NCI-H2196 treated with DMSO at 0.1 percent for 48 hours (cell line): ENCODE measurements around the gene DENND1A.
"Not testable (repeated sequence)": the region's sequence is repeated elsewhere in the genome, so short reads cannot be mapped to it uniquely, and the experiment has no call there.

Experiments
- DNase-seq: peaks from one replicate; lab custom pipeline; 2025; ENCODE audit not compliant: unreplicated experiment; lab: John Stamatoyannopoulos, UW

DENND1A gene, protein sequence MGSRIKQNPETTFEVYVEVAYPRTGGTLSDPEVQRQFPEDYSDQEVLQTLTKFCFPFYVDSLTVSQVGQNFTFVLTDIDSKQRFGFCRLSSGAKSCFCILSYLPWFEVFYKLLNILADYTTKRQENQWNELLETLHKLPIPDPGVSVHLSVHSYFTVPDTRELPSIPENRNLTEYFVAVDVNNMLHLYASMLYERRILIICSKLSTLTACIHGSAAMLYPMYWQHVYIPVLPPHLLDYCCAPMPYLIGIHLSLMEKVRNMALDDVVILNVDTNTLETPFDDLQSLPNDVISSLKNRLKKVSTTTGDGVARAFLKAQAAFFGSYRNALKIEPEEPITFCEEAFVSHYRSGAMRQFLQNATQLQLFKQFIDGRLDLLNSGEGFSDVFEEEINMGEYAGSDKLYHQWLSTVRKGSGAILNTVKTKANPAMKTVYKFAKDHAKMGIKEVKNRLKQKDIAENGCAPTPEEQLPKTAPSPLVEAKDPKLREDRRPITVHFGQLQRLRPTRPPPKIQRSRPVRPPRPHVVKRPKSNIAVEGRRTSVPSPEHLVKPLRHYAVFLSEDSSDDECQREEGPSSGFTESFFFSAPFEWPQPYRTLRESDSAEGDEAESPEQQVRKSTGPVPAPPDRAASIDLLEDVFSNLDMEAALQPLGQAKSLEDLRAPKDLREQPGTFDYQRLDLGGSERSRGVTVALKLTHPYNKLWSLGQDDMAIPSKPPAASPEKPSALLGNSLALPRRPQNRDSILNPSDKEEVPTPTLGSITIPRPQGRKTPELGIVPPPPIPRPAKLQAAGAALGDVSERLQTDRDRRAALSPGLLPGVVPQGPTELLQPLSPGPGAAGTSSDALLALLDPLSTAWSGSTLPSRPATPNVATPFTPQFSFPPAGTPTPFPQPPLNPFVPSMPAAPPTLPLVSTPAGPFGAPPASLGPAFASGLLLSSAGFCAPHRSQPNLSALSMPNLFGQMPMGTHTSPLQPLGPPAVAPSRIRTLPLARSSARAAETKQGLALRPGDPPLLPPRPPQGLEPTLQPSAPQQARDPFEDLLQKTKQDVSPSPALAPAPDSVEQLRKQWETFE

DNA sequence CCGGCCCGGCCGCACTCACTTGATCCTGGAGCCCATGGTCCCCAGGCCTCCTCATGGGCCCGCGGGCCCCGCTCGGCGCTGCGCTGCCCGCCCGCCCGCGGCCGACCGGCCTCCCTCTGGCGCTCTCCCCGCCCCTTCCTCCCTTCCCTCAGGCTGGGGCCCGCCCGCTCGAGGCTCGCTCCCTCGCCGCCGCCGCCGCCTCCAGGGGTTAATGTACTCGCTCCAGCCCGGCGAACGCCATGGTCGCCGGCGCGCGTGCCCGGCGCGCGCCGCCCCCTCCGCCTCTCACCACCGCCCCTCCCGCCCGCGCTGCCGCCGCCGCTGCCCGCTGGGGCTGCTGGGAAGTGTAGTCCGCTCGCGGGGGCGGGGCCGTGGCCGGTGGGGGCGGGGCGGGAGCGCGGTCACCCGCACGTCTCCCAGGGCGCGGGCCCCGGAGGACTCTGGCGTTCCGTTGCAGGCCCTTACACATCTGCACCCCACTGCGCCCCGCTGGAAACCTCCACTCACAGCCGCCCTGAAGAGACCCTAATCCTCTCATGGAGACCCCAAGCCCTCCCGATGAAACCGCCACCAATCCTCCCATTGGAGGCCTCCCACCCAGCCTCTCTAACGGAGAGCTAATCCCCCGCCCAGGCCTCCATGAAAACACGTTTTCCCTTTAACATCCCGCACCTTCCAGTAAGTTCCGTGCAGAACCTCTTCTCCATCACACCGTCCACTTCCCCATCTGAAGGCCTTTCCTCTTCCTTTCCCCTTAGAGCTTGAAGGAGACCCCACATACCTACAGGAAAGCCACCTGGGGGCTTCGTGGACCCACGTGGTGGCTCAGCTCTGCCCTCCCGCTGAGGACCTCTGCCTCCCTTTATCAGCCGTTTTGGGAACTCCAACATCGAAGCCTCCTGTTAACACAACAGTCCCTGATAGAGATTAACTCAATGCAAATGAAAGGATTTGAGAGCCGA is at the start of gene DENND1A:
Gene DENND1A, minus strand, starts transcription at position 257 of the 962 bp plus-strand sequence. Its CDS starts 221 bp downstream, at position 36.
- peak; percentile 76 for DNase-seq

DNA sequence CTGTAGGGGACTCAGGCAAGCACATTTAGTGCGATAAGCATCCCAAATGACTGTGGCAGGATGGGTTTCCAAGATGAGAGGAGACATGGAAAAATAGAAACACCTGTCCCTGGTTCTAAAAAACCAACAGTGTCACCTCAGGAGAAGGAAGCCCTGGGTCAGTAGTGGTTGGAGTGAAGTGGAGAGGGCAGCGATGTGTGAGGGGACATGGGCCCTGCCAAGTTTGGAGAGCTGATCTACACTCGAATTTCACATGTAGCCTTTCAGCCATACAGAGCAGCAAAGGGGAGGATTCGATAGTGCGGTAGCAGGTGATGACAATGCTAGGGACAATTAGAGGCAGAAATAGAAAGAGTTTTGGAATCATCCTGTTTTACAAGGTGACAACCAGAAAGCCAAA is 49.1 kb upstream of the DENND1A start:
- DNase-seq: no peak

DNA sequence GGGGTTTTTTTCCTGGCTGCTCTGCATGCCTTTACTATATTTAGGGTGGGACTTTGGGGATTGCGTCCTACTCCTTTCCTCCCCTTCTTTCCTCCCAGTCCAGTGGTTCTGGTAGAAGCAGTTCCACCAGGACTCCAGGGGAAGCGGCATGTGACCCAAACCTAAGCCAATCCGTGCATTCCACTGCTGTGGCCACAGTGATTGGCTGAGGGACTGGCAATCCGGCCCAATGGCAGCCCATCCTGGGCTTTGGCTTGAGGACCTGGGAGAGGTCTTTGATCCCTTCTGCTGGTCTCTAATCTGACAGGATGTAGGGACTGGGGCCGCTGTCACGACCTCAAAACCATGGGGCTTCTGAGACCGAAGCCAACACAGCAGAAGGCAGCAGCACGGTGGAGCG is 46.7 kb upstream of the DENND1A start:
- DNase-seq: not testable (repeated sequence)

DNA sequence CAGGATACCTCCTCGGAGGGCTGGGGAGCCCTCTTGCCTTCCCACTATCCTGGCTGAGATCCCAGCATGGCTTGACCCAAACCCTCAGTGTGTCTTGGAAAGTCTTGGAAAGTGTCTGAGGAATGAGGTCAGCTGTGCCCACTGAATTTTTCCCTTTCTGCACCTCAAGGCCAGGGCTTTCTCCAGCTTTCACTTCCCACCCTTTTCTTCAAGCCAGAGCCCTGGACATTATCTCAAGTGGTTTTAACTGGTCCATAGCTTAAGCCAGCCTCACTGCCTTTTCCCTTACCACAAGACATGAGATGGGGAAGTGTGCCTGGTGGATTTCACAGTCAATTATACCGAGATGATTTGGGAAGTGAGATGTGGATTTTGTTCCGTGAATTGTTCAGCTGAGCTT is 45.9 kb upstream of the DENND1A start:
- no peak for DNase-seq

DNA sequence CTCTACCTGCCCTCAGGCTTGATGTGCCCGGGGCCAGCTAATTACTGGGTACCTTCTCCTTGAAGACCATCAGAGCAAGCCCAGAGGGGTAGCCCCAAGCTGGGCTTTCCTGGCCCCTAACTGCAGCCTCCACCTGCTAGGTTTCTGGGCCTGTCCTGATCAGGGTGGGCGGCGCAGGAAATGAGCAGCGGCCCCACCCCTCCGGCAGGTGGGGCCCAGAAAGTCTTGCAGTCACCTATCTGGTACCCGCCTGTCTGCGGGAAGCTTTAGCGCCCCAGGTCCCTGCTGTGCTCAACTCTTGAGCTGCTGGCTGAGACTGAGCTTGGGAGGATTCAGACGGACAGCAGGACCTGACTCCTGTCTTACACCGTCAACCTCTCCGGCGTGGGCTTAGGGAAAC is 44.5 kb upstream of the DENND1A start:
- no peak for DNase-seq

DNA sequence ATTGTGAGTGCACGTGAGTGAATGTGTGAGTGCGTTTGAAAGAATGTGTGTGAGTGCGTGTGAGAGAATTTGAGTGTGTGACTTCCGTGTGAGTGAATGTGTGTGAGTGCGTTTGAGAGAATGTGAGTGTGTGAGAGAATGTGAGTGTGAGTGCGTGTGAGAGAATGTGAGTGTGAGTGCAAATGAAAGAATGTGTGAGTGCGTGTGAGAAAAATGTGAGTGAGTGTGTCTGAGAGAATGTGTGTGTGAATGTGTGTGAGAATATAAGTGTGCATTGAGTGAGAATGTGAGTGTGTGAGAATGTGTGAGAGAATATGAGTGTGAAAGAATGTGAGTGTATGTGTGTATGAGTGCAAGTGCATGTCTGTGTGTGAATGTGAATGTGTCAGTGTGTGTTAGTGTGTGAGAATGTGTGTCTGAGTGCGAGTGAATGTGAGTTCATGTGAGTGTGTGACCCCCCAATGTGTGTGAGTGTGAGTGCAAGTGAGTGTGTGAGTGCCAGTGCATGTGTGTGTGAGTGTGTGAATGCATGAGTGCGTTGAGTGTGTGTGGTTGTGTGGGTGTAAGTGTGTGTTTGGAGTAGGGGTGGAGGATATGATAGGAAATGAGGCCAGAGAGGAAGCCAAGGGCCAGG is 43.8 kb upstream of the DENND1A start:
- no peak for DNase-seq

DNA sequence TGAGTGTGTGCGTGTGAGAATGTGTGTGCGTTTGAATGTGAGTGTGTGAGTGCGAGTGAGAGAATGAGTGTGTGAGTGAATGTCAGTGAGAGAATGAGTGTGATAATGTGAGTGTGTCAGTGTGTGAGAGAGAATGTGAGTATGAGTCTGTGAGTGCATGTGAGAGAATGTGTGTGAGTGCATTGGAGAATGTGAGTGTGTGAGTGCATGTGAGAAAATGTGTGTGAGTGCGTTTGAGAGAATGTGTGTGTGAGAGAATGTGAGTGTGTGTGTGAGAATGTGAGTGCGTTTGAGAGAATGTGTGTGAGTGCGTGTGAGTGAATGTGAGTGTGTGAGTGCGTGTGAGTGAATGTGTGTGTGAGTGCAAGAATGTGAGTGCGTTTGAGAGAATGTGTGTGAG is 42.7 kb upstream of the DENND1A start:
- DNase-seq: no peak

DNA sequence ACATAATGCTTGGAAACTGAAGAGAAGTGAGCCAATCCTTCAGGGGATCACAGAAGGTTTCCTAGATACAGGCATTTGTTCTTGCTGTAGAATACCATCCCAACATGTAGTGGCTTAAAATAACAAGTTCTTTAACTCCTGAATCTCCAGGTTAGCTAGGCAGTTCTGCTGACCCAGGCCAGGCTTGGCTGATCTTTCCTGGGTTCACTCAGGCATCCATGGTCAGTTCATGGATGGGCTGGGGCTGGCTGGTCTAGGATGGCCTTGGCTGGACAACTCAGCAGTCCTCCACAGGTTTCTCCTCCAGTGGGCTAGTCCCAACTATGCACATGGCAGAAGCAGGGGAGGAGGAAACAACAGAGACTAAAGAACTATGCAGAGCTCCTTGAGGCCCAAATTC is 37.4 kb upstream of the DENND1A start:
- DNase-seq: no peak

DNA sequence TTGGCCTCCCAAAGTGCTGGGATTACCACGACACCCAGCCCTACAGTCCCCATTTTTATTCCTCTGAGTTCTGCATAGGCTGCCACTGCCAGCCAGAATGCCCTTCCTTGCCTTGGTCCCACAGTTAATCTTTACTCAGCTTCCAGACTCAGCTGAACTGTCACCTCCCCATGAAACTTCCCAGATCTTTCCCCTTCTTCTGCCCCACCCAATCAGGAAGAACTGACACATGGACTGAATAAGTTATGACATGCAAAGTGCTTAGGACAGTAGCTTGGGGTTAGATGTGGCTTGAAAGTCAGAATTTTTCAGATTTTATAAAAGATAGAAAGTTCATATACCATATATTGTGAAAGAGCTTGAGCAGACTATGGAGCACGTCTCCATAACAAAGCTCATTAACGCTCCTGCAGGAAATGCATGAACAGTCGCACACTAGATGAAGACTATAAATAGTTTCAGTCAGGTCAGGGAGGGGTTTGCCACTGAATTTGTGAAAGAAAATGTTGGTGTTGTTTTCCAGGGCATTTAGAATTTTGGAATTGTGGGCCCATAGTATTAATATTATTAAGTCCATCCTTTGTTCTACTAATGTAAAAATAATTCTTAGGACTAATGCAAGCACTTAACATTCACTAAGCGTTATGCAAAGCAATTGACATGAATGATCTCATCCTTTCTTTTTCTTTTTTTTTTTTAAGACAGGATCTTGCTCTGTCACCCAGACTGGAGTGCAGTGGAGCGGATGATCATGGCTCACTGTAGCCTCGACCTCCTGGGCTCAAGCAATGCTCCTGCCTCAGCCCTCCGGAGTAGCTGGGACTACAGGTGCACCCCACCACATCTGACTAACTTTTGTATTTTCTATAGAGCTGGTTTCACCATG is 36.1 kb upstream of the DENND1A start:
- DNase-seq: no peak

DNA sequence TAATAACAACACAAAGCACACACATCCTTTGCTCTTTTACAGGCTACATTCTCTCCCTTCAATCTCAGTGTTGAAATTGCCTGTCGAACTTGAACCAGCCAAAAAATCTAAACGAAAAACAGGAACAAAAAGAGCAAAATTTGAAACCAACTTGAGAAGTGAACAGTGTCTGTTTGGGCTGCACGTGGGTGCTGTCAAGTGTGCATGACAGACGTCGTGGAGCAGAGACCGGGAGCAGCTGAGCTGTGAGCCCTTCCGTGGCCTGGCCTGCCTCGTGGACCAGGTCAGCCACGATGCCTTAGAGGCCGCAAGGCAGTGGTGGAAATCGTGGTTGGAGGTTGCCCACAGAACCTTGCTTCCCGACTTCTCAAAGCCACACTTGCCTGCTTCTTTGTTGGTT is 34.8 kb upstream of the DENND1A start:
- DNase-seq: no peak

DNA sequence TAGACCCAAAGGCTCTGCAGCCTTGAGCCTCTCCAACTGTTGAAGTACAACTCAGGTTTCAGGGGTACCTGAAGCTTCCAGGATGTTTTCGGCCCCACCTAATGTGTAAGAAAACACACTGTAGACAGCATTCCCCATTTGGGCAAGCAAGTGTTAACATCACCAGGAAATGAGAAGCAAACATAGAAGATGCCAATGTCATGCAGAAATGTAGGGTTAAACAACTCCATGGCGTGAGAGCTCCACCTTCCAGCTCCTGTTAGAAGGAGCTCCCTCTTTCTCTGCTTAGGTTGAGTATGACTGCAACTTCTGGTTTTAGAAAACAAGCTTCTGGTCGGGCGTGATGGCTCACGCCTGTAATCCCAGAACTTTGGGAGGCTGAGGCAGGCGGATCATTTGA is 31.0 kb upstream of the DENND1A start:
- DNase-seq: no peak

DNA sequence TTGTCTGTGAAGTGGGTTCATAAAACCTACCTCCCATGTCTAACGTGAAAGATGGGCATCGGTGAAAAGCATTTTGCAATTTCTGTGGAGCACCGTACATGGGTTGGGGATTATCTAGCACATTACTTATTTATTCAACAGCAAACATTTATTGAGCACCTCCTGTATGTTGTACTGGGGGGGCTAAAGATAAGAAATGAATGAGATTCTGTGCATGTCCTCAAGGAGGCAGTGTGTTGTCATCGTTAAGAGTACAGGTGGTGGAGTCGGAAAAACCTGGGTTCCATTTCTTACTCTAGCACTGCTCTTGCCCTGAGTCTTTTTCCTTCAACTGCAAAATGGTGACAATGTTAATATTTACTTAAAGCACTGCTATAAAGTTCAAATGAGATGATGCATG is 30.4 kb upstream of the DENND1A start:
- no peak for DNase-seq

DNA sequence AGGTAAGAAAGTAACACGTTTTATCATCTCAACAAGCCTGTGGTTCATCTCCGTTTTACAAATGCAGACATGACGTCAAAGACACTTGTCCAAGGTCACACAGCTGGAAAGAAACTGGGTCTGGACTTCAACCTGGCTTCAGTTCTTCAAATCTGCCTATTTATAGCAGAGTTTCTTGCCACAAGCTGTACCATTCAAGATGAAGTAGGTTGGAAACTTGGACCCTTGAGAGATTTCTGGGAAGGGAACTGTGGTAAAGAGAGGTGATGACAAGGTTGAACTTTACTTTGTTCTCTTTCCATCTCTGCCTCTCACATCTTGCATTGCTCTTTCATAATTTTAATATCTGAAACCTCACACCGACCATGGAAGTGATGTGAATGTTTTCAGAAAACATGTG is 29.9 kb upstream of the DENND1A start:
- no peak for DNase-seq

DNA sequence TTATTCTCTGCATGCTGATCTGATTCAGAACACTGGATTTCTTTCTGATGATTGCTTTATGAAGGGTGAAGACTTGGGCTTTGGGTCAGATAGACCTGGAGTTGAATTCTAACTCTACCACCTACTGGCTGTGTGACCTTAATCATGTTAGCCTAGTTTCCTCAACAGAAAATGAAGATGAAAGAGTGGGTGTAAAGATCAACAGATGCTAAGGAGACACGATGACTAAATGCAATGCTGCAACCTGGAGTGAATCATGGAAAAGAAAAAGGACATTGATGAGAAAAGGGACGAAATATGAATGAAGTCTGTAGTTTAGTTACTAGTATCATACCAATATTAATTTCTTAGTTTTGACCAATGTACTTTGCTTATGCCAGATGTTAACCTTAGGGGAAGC is 27.8 kb upstream of the DENND1A start:
- DNase-seq: no peak

DNA sequence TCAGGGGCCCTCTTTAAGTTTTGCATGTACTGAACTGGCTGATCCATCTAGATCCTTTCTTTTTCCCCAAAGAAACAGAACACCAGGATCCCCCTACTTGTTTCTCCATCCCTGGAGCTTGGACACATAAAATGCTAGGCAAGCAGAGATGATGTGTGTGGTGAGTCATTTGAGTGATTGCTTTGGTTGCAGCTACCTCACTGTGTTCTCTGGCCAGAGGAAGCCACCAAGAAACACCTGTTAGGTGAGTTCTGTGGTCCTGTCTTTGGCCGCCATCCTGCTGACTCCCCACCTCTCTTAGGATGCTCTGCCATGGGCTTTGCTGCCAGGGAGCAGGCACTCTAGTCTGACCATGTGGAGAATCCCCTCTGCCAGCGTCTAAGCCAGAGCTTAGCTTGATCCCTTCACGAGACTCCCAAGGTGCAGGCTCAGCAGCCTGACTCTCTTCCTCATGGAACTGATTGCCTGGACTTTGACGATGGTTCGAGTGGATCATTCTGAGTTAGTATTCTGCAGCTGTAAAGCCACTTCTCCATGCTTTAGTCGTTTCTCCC is 27.3 kb upstream of the DENND1A start:
- no peak for DNase-seq

DNA sequence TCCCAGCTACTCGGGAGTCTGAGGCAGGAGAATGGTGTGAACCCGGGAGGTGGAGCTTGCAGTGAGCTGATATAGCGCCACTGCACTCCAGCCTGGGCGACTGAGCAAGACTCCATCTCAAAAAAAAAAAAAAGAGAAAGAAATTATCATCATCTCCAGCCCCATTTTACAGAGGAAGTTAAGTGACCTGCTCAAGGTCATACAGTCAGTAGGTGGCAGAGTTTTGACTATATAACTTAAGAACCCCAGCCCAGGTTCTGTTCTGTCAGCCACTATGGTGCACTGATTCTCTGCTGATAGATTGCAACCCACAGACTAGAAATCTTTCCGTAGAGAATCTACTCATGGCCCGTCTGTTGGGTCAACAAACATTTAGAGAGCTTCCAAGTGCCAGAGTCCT is 25.7 kb upstream of the DENND1A start:
- no peak for DNase-seq

DNA sequence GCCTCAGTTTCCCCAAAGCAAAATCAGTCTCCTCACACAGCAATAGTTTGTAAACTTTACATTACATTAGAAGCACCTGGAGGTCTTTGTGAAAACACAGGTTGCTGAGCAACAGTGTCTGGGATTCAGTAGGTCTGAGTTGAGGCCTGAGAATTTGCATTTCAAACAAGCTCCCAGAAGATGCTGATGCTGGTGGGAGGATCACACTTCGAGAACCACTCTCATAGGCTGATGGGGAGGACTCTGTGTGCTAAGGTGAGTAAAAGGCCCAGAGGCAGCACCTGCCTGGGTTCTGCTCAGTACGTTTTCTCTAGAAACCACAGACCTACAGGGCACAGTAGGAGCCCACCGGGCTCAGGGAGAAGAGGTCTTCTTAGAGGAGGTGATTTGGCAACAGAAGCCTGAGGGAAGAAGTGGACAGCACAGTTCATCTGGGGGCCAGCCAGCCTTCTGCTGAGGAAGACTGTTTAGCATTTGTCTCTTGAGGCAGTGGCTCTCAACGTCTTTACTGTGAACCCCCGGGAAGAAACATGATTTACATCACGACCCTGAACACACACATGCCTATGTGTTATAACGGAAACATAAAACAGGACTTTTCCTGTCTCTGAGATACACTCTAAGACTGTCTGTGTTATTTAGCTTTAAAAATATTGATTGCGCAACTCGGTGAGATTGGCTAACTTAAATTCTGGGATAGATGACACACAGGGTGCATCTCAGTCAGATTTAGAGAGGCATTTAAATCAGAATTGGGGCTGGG is 24.8 kb upstream of the DENND1A start:
- DNase-seq: no peak
